Psoas muscle (tissue), 8 donors: ENCODE results near the gene COBL. TPM values are rescaled to one million over a fixed set of nuclear protein-coding genes. Genes with fewer than 3 reads are reported as not detected.

ENCODE experiments used
- ATAC-seq, 4 donors: fragments of 200-7000 bp; cut with Tn5 transposase; one replicate each; pipeline ENCODE4 v1.9.1; 2020; ENCODE audit warnings: moderate library complexity in 3 of 4, mild to moderate bottlenecking in 2 of 4
- DNase-seq, 2 donors: peaks; one replicate each; pipeline ENCODE4 v3.0.0-alpha.2; 2020
- H3K27ac ChIP-seq: fragments of 200-600 bp; one replicate; pipeline ENCODE4 v1.8.0; 2022
- H3K27me3 ChIP-seq, 3 donors: fragments of 200-600 bp in 1 of 3; one replicate each; pipeline versions ENCODE4 v1.6.1 to v1.8.0; 2013 to 2022; ENCODE audit warnings: low read length in 2 of 3, mild to moderate bottlenecking in 2 of 3, moderate library complexity in 1 of 3; ENCODE audit not compliant: insufficient read depth in 3 of 3
- H3K36me3 ChIP-seq, 2 donors: fragments of 200-600 bp in 1 of 2; one replicate each; pipeline versions ENCODE4 v1.6.1 to v1.8.0; 2013 to 2022; ENCODE audit warnings: low read depth in 1 of 2, mild to moderate bottlenecking in 1 of 2, moderate library complexity in 1 of 2; ENCODE audit not compliant: insufficient read depth in 1 of 2
- H3K4me1 ChIP-seq: fragments of 200-600 bp; one replicate; pipeline ENCODE4 v1.8.0; 2022
- H3K4me3 ChIP-seq: fragments of 200-600 bp; one replicate; pipeline ENCODE4 v1.8.0; 2022; ENCODE audit warnings: mild to moderate bottlenecking
- H3K9me3 ChIP-seq: fragments of 200-600 bp; one replicate; pipeline ENCODE4 v1.8.0; 2022
- CTCF ChIP-seq: fragments of 200-600 bp; IDR thresholded peaks from one replicate; pipeline ENCODE4 v1.8.0; 2022; ENCODE audit warnings: antibody characterized with exemption
- WGBS, 3 donors: extraction: QIAGEN DNeasy Blood & Tissue Kit; methylation state at CpG; one replicate each; pipeline versions ENCODE4 v1.1.6 to v1.1.7; 2013; 5-methylcytosine and 5-hydroxymethylcytosine counted together
- intact Hi-C, 2 donors: fragments of 100-400 bp; cut with DNase I; formaldehyde crosslinking; loops; one replicate each; pipeline versions ENCODE4 v1.11.0 to v1.14.2; 2022
- polyA plus RNA-seq, 3 donors: library from polyadenylated mRNA; stranded (reverse); fragments of 200-250 nt; gene quantifications; one replicate each; pipeline ENCODE4 v1.2.3, GENCODE V29; 2013
- total RNA-seq, 4 donors: library from RNA; stranded (reverse); fragmentation: NEBNext Ultra II Directional in 2 of 4; extraction: Animal tissue kit (Norgen Biotek cat#: 25700) in 2 of 4; gene quantifications; one replicate each; pipeline versions ENCODE4 v1.2.1 to v1.2.4, GENCODE V29; 2021 to 2023
- donor health status: healthy with polysubstance abuse.
- donor health status: DM: no; HTN: no; CAD: no; lungs with moderate emphysema.
- donor health status: Bipolar disorder and iron deficiency.
- donor health status: healthy.
- donor health status: DM: yes; HTN: yes; CAD: no.
- donor health status: DM: no; HTN: no; CAD: no.
- donor health status: DM: no; HTN: no; CAD: no.
- donor health status: DM: yes; HTN: yes; CAD: no.

The COBL gene
- total and polyA plus RNA-seq, 7 donors = 57.5 to 139 (median 115) TPM

- DNase-seq (no peak), ATAC-seq (no peak)
- H3K36me3 ChIP-seq = peaks cover 0 to 11% of the 10 kb centered on the region in 2 donors
- no peak overlapping the region for H3K4me3 ChIP-seq
- 53 to 70% (median 62%) methylated on average over 6 of the region's 6 CpGs for WGBS, 3 donors
- H3K27ac ChIP-seq = no peak overlapping the region
- intact Hi-C loops = no loop called here
- no peaks in the 10 kb centered on the region for H3K9me3 ChIP-seq
- H3K27me3 ChIP-seq = no peaks in the 10 kb centered on the region
- no peak for TF ChIP-seq CTCF
- H3K4me1 ChIP-seq = peaks cover 10% of the 10 kb centered on the region
These were observed 133.9 kb downstream of the COBL start for GRCh38 chr7:51182636-51183166.

DNA sequence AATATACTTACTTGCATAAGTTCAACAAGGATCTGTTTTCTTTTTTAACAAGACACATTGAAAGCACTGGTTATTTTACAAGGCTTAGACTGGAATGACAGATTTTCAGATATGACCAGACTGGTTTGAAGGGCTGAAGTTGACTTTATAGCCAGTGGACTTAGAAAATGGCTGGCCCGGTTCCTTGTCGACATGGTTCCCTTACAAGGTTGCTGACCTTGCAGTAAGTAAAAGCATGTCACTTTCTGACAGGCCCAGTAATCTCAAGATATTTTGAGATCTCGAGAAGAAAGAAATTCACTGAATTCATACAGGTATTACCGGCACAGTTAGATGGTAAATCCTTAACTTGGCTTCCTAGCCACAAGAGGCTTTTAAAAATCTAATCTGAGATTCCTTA, 136.5 kb downstream of the COBL start:
- intact Hi-C loops = no loop called here
- Histone ChIP-seq H3K36me3 (peaks cover 0 to 9% of the 10 kb centered on the region in 2 donors), H3K4me1 (no peaks in the 10 kb centered on the region), H3K27me3 (no peaks in the 10 kb centered on the region), H3K4me3 (no peak overlapping the region), H3K9me3 (no peaks in the 10 kb centered on the region), H3K27ac (no peak overlapping the region)
- 85 to 87% (median 86%) methylated on average over 4 of the region's 4 CpGs for WGBS, 3 donors
- ATAC-seq (no peak), DNase-seq (no peak)
- TF ChIP-seq CTCF = no peak

DNA sequence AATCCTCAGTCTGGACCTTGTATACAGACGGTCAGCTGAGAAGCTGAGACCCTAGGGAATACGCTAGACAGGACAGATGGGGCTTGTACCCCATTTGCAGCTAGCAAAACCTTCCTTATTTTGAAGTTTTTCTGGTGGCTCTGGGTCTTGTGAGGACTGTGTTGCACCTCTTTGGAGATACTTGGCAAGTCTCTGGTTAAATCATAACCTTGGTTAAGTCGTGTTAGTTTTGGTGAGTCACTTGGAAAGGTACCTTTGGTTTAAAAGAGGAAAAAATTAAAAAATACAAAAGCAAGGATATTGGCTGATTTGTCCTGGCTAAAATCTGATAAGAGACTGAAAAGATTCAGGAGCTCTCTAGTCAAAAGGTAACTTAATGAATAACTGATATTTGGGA, 140.6 kb downstream of the COBL start:
- no peak for TF ChIP-seq CTCF
- Histone ChIP-seq H3K36me3 (no peaks in the 10 kb centered on the region), H3K9me3 (no peaks in the 10 kb centered on the region), H3K27ac (no peak overlapping the region), H3K27me3 (no peaks in the 10 kb centered on the region), H3K4me1 (no peaks in the 10 kb centered on the region), H3K4me3 (no peak overlapping the region)
- intact Hi-C loops = no loop called here
- DNase-seq (no peak), ATAC-seq (no peak)
- 55 to 58% (median 58%) methylated on average over 3 of the region's 3 CpGs for WGBS, 3 donors

GRCh38 chr7:51175316-51175991, 141.2 kb downstream of the COBL start:
- H3K36me3 ChIP-seq = no peaks in the 10 kb centered on the region
- TF ChIP-seq CTCF = no peak
- no peaks in the 10 kb centered on the region for H3K4me1 ChIP-seq
- no peaks in the 10 kb centered on the region for H3K27me3 ChIP-seq
- H3K27ac ChIP-seq = no peak overlapping the region
- no peaks in the 10 kb centered on the region for H3K9me3 ChIP-seq
- DNase-seq (no peak), ATAC-seq (no peak)
- WGBS, 3 donors = 60 to 66% (median 60%) methylated on average over 6 of the region's 6 CpGs
- intact Hi-C loops = no loop called here
- no peak overlapping the region for H3K4me3 ChIP-seq

DNA sequence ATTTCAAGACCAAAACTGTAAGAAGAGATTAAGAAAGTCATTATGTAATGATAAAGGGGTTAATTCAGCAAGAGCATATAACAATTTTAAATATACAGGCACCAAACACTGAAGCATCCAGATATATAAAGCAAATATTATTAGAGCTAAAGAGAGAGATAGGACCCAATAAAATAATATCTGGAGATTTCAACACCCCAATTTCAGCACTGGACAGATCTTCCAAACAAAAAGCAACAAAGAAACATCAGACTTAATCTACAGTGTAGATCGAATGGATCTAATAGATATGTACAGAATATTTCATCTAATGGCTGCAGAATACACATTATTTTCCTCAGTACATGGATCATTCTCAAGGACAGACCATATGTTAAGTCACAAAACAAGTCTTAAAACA, 151.3 kb downstream of the COBL start:
- Histone ChIP-seq H3K4me3 (no peak overlapping the region), H3K27ac (no peak overlapping the region), H3K9me3 (no peaks in the 10 kb centered on the region), H3K27me3 (no peaks in the 10 kb centered on the region), H3K36me3 (no peaks in the 10 kb centered on the region), H3K4me1 (peaks cover 12% of the 10 kb centered on the region)
- intact Hi-C loops = no loop called here
- no peak for DNase-seq
- 78 to 81% (median 81%) methylated on average over 1 of the region's 1 CpG for WGBS, 3 donors
- ATAC-seq = no peak
- TF ChIP-seq CTCF = no peak
